ENCODE results near the gene IFT172. TPM values are rescaled to one million over a fixed set of nuclear protein-coding genes. Genes with fewer than 3 reads are reported as not detected.

The IFT172 gene
- total RNA-seq, 1 experiment from 2014 or later: 41.7 TPM

- CTCF ChIA-PET: no interaction called here
- DNase-seq: no peak
- BruUV-seq (replicated peaks): no TSS peak
Measured at GRCh38 chr2:27453968-27454367, 35.6 kb downstream of the IFT172 start.

DNA sequence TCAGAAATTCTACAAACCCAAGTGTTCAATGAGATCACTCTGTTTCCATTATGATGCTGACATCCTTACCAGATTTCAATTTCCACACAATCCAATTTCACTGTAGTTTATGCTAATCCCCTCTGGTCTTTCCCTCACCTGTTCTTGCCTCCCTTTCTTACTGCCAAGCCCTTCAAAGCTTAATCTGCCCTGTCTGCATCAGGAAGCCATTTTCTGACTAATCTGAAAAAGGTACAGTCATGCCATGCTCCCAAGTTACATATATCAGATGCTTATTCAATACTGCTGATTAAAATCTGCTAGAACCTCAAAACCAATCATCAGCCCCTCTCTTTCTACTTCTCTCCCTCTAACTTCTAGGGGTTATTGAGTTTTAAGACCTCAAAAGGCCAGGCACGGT, 38.4 kb downstream of the IFT172 start:
- no peak for TF ChIP-seq CTCF (IDR thresholded peaks at IDR 0.05; ENCODE audit: unreplicated experiment)
- Mint-ChIP-seq H3K27me3 (ENCODE audit: unreplicated experiment) (no peaks in the 10 kb centered on the region), H3K36me3 (ENCODE audit: insufficient read depth, unreplicated experiment) (peaks cover 31% of the 10 kb centered on the region), H3K4me1 (ENCODE audit: low read depth, unreplicated experiment) (peaks cover 1% of the 10 kb centered on the region), H3K27ac (ENCODE audit: unreplicated experiment) (no peak overlapping the region), H3K4me3 (ENCODE audit: low read depth, unreplicated experiment) (no peak overlapping the region), H3K9me3 (ENCODE audit: low read depth, unreplicated experiment) (no peaks in the 10 kb centered on the region)
- CTCF ChIA-PET: no interaction called here
- no peak for DNase-seq
- BruUV-seq (replicated peaks): no TSS peak
- intact Hi-C loops (cut with micrococcal nuclease; ENCODE audit: unreplicated experiment): no loop called here

More at GRCh38 chr2:27453968-27454367, 35.6 kb downstream of the IFT172 start:
- Mint-ChIP-seq H3K27ac (ENCODE audit: unreplicated experiment) (no peak overlapping the region), H3K4me1 (ENCODE audit: low read depth, unreplicated experiment) (no peaks in the 10 kb centered on the region), H3K36me3 (ENCODE audit: insufficient read depth, unreplicated experiment) (peaks cover 9% of the 10 kb centered on the region), H3K9me3 (ENCODE audit: low read depth, unreplicated experiment) (no peaks in the 10 kb centered on the region), H3K4me3 (ENCODE audit: low read depth, unreplicated experiment) (no peak overlapping the region), H3K27me3 (ENCODE audit: unreplicated experiment) (no peaks in the 10 kb centered on the region)
- intact Hi-C loops (cut with micrococcal nuclease; ENCODE audit: unreplicated experiment): no loop called here
- no peak for TF ChIP-seq CTCF (IDR thresholded peaks at IDR 0.05; ENCODE audit: unreplicated experiment)

DNA sequence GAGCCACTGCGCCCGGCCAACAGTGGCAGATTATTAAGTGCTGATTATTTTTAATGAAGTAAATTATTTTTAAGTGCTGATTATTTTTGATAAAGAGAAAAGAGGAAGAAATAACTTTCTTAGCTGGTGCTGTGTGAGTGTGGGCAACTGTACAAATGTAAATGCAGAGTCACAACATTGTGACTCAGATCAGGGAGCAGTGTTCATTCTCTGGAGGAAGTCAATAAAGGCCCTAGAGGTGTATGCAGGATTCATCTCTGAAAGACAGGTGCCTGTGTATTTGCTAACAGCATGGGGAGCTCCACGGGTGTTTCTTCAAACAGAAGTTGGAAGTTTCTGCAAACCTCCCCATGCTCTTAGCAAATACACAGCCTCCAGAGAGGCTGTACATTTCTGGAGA, 41.2 kb downstream of the IFT172 start:
- no peak overlapping the region for H3K4me3 Mint-ChIP-seq (ENCODE audit: low read depth, unreplicated experiment)
- intact Hi-C loops (cut with micrococcal nuclease; ENCODE audit: unreplicated experiment): loop anchor here (10.0 kb wide), 1 partner anchor 136 kb away; the partner anchor contains the start of gene ZNF512
- no peak for DNase-seq
- H3K27me3 Mint-ChIP-seq (ENCODE audit: unreplicated experiment): no peaks in the 10 kb centered on the region
- TF ChIP-seq CTCF (IDR thresholded peaks at IDR 0.05; ENCODE audit: unreplicated experiment): no peak
- peaks cover 18% of the 10 kb centered on the region for H3K4me1 Mint-ChIP-seq (ENCODE audit: low read depth, unreplicated experiment)
- peaks cover 45% of the 10 kb centered on the region for H3K36me3 Mint-ChIP-seq (ENCODE audit: insufficient read depth, unreplicated experiment)
- H3K27ac Mint-ChIP-seq (ENCODE audit: unreplicated experiment): no peak overlapping the region
- H3K9me3 Mint-ChIP-seq (ENCODE audit: low read depth, unreplicated experiment): no peaks in the 10 kb centered on the region
- CTCF ChIA-PET: no interaction called here
- BruUV-seq (replicated peaks): no TSS peak

- CTCF ChIA-PET: interaction anchor here (0.6 to 1.3 kb wide), 5 partner anchors 17 to 1405 kb away, joined by 3 to 5 read pairs (median 3); no protein-coding TSS in a partner anchor
- BruUV-seq (replicated peaks): no TSS peak
- peak; percentile 83 for DNase-seq
- H3K4me1 Mint-ChIP-seq (ENCODE audit: low read depth, unreplicated experiment): peaks cover 26% of the 10 kb centered on the region
- H3K36me3 Mint-ChIP-seq (ENCODE audit: insufficient read depth, unreplicated experiment): peaks cover 55% of the 10 kb centered on the region
- H3K4me3 Mint-ChIP-seq (ENCODE audit: low read depth, unreplicated experiment): no peak overlapping the region
- no peaks in the 10 kb centered on the region for H3K9me3 Mint-ChIP-seq (ENCODE audit: low read depth, unreplicated experiment)
- no peaks in the 10 kb centered on the region for H3K27me3 Mint-ChIP-seq (ENCODE audit: unreplicated experiment)
- peak overlapping the region; percentile 82 for H3K27ac Mint-ChIP-seq (ENCODE audit: unreplicated experiment)
- TF ChIP-seq CTCF (IDR thresholded peaks at IDR 0.05; ENCODE audit: unreplicated experiment): no peak
- intact Hi-C loops (cut with micrococcal nuclease; ENCODE audit: unreplicated experiment): loop anchor here (10.0 kb wide), 1 partner anchor 139 kb away; the partner anchor contains the start of gene ZNF512
Measured at GRCh38 chr2:27446057-27446456, 43.5 kb downstream of the IFT172 start.
